HG03039 (cell line): ENCODE results near the gene ACTRT2.

Source experiments
- ATAC-seq: cut with Tn5 transposase; IDR thresholded peaks from one replicate; pipeline ENCODE4 v1.9.1; 2021; ENCODE audit warnings: mild to moderate bottlenecking, moderate library complexity; ENCODE audit not compliant: unreplicated experiment

The ACTRT2 gene

GRCh38 chr1:3001471-3002348, 19.6 kb upstream of the ACTRT2 start:
- no peak for ATAC-seq

- ATAC-seq = no peak
Measured at GRCh38 chr1:3002349-3003038, 18.8 kb upstream of the ACTRT2 start.

GRCh38 chr1:3003039-3003940, 18.0 kb upstream of the ACTRT2 start:
- ATAC-seq = no peak

GRCh38 chr1:3003941-3004270, 17.4 kb upstream of the ACTRT2 start:
- no peak for ATAC-seq

GRCh38 chr1:3004285-3005205, 16.7 kb upstream of the ACTRT2 start:
- ATAC-seq = no peak

- ATAC-seq = no peak
Measured at GRCh38 chr1:3005771-3006170, 15.5 kb upstream of the ACTRT2 start.

GRCh38 chr1:3007298-3008147, 13.7 kb upstream of the ACTRT2 start:
- no peak for ATAC-seq

GRCh38 chr1:3009021-3009420, 12.2 kb upstream of the ACTRT2 start:
- ATAC-seq = no peak

- ATAC-seq = no peak
Measured at GRCh38 chr1:3009556-3009955, 11.7 kb upstream of the ACTRT2 start.

GRCh38 chr1:3011127-3011526, 10.1 kb upstream of the ACTRT2 start:
- ATAC-seq = no peak

- no peak for ATAC-seq
Measured at GRCh38 chr1:3011631-3012455, 9.4 kb upstream of the ACTRT2 start.

- no peak for ATAC-seq
Measured at GRCh38 chr1:3012456-3013291, 8.6 kb upstream of the ACTRT2 start.

- no peak for ATAC-seq
Measured at GRCh38 chr1:3013371-3014049, 7.8 kb upstream of the ACTRT2 start.

- ATAC-seq = no peak
Measured at GRCh38 chr1:3014050-3014440, 7.2 kb upstream of the ACTRT2 start.

- no peak for ATAC-seq
Measured at GRCh38 chr1:3014443-3015268, 6.6 kb upstream of the ACTRT2 start.

GRCh38 chr1:3015269-3015635, 6.0 kb upstream of the ACTRT2 start:
- no peak for ATAC-seq
